Measurements from ENCODE around the gene SMCHD1. TPM values are rescaled to one million over a fixed set of nuclear protein-coding genes. Genes with fewer than 3 reads are reported as not detected.
A peak's percentile ranks its signal among the peaks of the same experiment; 100 is the strongest.
"Not testable (repeated sequence)": the region's sequence is repeated elsewhere in the genome, so short reads cannot be mapped to it uniquely, and the experiment has no call there.

SMCHD1 gene
- total RNA-seq, 1 experiment from 2014 or later, result 89.2 TPM

DNA sequence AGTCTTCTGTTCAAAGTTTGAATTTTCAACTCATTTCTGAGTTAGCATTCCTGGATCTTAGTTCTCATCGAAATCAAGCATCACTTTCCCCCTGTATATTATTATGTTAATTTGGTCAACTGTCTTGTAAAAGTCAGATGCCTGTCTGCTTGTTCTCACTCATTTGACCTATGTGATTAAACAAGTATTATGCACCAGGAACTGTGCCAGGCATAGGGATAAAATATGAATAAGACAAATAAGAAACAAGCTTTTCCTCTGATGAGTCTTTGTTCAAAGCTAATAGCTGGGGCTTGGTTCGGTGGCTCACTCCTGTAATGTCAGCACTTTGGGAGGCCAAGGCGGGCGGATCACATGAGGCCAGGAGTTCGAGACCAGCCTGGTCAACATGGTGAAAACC lies 171.5 kb downstream of the SMCHD1 start:
- DNase-seq, result no peak
- no peak overlapping the region for H3K27ac ChIP-seq
- H3K4me3 ChIP-seq, result no peak overlapping the region
- no peaks in the 10 kb centered on the region for H3K27me3 ChIP-seq
- no peaks in the 10 kb centered on the region for H3K4me1 ChIP-seq
- H3K9me3 ChIP-seq (replicated peaks), result no peaks in the 10 kb centered on the region
- no peaks in the 10 kb centered on the region for H3K36me3 ChIP-seq

DNA sequence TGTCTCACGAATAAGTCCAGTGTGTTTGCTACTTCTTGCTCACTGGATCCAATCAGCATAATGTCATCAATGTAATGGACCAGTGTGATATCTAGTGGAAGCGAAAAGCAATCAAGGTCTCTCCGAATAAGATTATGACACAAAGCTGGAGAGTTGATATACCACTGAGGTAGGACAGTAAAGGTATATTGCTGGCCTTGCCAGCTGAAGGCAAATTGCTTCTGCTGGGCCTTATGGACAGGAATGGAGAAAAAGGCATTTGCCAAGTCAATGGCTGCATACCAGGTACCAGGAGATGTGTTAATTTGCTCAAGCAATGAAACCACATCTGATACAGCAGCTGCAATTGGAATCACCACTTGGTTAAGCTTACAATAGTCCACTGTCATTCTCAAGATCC lies 180.6 kb downstream of the SMCHD1 start:
- H3K27me3 ChIP-seq, DNase-seq, H3K36me3 ChIP-seq: not testable (repeated sequence)

DNA sequence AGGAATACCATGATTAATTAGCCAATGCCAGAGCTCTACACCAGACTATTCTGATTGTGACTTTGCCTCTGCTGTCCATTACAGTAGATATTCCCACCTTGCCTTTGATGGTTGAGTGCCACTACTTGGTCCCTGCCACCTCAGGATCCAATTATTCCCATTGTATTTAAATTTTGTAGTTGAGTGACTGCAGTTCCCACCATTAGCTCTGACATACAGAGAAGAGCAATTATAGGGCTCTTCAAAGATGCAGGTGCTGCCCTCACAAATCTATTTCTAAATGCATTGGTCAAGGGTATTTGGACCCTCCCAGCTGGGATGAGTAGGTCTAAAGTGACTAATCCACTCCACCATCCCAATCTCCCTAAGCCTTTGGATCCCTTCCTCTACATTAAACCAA lies 181.8 kb downstream of the SMCHD1 start:
- H3K4me3 ChIP-seq; H3K27ac ChIP-seq; H3K4me1 ChIP-seq; H3K9me3 ChIP-seq (replicated peaks); H3K36me3 ChIP-seq; H3K27me3 ChIP-seq; DNase-seq: not testable (repeated sequence)

More for the DNA sequence above, 180.6 kb downstream of the SMCHD1 start:
- not testable (repeated sequence) for H3K27ac ChIP-seq; H3K4me1 ChIP-seq; H3K4me3 ChIP-seq; H3K9me3 ChIP-seq (replicated peaks)

DNA sequence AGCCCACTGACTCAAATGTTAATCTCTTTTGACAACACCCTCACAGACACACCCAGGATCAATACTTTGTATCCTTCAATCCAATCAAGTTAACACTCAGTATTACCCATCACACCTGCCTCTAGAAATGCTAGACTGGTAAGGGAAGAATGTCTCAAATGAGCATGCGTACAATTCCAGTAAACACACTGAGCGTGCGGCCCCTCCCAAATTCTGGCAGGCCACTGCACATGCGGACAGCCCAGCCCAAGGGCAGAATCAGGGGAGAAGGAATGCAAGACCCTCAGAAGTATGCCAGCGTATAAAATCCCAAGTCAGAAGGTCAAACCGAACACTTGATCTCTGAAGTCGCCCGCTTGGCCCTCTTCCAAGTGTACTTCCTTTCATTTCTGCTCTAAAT lies 183.7 kb downstream of the SMCHD1 start:
- Histone ChIP-seq H3K36me3 (no peaks in the 10 kb centered on the region), H3K27me3 (no peaks in the 10 kb centered on the region), H3K4me1 (no peaks in the 10 kb centered on the region), H3K4me3 (no peak overlapping the region), H3K27ac (no peak overlapping the region), H3K9me3 (replicated peaks) (0 out of 2 replicates have a peak, but pooled peaks cover 3% of the 10 kb centered on the region)
- no peak for DNase-seq

DNA sequence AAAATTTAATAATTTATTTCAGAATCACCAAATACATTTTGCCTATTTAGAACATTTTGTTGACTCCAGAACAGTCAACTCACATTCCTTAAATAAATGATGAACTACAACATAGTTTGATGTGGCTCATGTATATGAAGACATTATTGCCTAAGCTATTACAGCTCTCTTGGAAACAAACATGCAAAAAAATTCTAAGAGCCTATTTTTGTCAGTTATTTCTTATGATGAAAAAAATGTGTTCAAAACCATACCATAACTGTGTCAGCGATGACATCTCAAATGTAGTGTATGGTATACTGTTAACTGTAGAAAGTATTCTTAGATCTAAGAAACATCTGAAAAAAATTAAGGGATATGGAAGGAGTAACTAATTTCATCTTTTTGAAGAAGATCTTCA lies 185.0 kb downstream of the SMCHD1 start:
- no peak overlapping the region for H3K27ac ChIP-seq
- no peaks in the 10 kb centered on the region for H3K4me1 ChIP-seq
- DNase-seq, result no peak
- H3K4me3 ChIP-seq, result no peak overlapping the region
- H3K27me3 ChIP-seq, result 0 out of 2 replicates have a peak, but pooled peaks cover 3% of the 10 kb centered on the region
- H3K36me3 ChIP-seq, result no peaks in the 10 kb centered on the region
- H3K9me3 ChIP-seq (replicated peaks), result peaks cover 3% of the 10 kb centered on the region; the same call in 1 of the 2 replicates

DNA sequence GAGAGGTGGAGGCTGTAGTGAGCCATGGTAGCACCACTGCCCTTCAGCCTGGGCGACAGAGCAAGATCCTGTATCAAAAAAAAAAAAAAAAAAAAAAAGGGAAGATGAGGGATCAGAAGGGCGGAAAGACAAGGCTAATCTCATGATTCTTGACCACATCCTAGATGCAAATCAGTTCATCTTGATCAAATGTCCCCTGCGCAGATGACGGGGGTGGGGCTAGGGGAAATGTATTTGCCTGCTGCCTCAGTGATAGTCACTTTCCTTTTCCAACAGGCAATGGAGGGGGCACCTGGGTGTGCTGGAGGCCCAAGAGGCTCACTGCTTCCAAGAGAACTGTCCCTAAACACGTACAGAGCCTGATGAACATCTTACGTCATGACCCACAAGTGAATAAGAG lies 187.6 kb downstream of the SMCHD1 start:
- H3K27ac ChIP-seq, result no peak overlapping the region
- H3K36me3 ChIP-seq, result no peaks in the 10 kb centered on the region
- no peak overlapping the region for H3K4me3 ChIP-seq
- no peak for DNase-seq
- no peaks in the 10 kb centered on the region for H3K4me1 ChIP-seq
- H3K27me3 ChIP-seq, result 0 out of 2 replicates have a peak, but pooled peaks cover 3% of the 10 kb centered on the region
- H3K9me3 ChIP-seq (replicated peaks), result peaks cover 3% of the 10 kb centered on the region; the same call in 1 of the 2 replicates

DNA sequence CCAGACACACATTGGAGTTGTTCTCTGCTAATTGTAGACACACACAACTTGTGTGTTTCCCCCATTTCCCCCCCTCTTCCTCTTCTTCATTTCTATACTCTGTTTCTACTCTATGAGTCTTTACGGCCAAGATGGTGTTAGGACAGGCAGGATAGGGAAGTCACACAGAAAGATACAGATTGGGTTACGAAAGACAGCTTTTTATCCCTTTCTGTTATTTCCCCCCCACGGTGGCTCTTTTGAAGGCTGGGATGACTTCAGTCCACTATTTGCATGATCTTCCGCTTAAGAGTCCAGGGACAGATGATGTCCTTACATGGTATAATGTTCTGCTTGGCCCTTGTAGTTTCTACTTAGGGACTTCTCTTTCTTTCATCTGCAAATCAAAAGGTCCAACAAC lies 189.6 kb downstream of the SMCHD1 start:
- Histone ChIP-seq H3K4me3 (no peak overlapping the region), H3K27me3 (0 out of 2 replicates have a peak, but pooled peaks cover 3% of the 10 kb centered on the region), H3K4me1 (0 out of 2 replicates have a peak, but pooled peaks cover 5% of the 10 kb centered on the region), H3K9me3 (replicated peaks) (peaks cover 3% of the 10 kb centered on the region; the same call in 1 of the 2 replicates), H3K36me3 (no peaks in the 10 kb centered on the region), H3K27ac (no peak overlapping the region)
- DNase-seq, result no peak

DNA sequence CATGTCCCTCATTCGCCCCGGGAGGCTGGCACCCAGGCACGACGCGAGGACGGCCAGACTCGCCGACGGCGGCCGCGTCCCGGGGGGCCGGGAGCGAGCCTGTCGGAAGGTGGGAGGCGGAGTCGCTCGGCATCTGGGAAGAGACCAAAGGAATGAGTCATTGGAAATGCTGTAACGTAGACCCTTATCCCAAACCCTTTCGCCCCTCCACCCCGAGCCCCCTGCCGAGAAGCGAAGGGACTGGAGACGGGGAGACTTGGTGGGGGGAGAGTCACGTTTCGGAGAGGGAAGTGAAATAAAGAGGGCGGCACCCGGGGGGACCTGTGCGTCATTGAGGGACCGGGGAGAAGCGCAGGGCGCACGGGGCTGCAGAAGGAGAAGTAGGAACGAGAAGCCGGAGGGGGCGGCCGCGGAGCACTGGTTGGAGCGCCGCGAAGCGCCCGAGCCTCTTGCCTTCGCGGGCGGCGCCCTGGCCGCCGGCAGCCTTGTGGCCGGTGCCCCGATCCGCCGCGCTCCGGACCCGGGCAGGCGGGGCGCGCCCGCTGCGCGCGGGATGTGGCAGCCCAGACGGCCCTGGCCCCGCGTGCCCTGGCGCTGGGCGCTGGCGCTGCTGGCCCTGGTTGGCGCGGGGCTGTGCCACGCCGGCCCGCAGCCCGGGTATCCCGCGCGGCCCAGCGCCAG lies 191.2 kb downstream of the SMCHD1 start, which contains the start of gene EMILIN2:
EMILIN2 (plus strand) TSS at position 371 of the 681 bp plus-strand sequence; CDS start at position 554, 183 bp downstream.
- H3K4me1 ChIP-seq, result peaks cover 10% of the 10 kb centered on the region
- peak in 1 of 2 experiments; percentile 44 for DNase-seq
- peak within 1 kb of the TSS; percentile 54 for H3K4me3 ChIP-seq
- H3K27me3 ChIP-seq, result 0 out of 2 replicates have a peak, but pooled peaks cover 3% of the 10 kb centered on the region
- no peak within 1 kb of the TSS for H3K27ac ChIP-seq
- H3K9me3 ChIP-seq (replicated peaks), result peaks cover under 1% of the 10 kb centered on the region; the same call in 1 of the 2 replicates
- no peaks in the 10 kb centered on the region for H3K36me3 ChIP-seq

DNA sequence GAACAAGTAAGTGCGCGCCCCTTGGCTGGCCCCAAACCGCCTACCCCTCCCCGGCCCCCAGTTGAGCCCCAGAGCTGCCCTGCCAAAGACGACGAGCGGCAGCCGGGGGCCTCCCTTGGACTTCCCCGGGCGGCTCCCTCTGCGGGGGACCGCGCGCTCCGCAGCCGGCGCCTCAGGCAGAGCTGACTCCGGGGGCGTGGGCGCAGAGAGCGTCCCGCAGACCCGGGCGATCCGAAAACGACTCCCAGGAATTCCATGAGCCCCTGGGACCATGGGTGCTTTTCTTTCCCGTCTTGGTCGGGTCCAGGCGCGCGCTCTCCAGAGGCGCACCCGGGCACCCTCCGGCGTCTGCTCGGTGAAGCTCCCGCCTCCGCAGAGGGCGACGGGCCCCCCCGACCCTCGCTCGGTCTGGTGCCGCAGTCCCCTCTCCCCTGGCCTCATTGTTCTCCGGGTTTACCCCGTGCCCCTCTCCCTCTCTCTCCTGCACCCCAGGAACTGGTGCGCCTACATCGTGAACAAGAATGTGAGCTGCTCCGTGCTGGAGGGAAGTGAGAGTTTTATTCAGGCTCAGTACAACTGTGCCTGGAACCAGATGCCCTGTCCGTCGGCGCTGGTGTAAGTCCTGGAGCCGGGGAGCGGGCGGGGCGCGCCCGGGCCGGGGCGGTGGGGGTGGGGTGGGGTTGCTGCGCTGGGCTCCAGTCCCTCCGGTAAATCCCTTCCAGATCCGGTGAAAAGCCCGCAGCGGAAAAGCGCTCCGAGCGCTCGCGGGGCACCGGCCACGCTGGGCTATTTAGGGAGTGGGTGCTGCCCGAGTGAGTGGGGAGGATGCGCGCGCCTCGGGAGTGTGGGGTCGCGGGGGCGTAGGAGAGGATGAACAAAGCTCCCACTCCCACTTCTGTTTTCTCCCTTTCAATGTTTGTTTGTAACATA lies 192.1 kb downstream of the SMCHD1 start:
- peaks cover 15% of the 10 kb centered on the region for H3K4me1 ChIP-seq
- no peaks in the 10 kb centered on the region for H3K36me3 ChIP-seq
- no peak overlapping the region for H3K27ac ChIP-seq
- peak overlapping the region; percentile 54 for H3K4me3 ChIP-seq
- 0 out of 2 replicates have a peak, but pooled peaks cover 3% of the 10 kb centered on the region for H3K27me3 ChIP-seq
- H3K9me3 ChIP-seq (replicated peaks), result no peaks in the 10 kb centered on the region; the same call in 1 of the 2 replicates
- peak in 1 of 2 experiments; percentile 13 for DNase-seq

DNA sequence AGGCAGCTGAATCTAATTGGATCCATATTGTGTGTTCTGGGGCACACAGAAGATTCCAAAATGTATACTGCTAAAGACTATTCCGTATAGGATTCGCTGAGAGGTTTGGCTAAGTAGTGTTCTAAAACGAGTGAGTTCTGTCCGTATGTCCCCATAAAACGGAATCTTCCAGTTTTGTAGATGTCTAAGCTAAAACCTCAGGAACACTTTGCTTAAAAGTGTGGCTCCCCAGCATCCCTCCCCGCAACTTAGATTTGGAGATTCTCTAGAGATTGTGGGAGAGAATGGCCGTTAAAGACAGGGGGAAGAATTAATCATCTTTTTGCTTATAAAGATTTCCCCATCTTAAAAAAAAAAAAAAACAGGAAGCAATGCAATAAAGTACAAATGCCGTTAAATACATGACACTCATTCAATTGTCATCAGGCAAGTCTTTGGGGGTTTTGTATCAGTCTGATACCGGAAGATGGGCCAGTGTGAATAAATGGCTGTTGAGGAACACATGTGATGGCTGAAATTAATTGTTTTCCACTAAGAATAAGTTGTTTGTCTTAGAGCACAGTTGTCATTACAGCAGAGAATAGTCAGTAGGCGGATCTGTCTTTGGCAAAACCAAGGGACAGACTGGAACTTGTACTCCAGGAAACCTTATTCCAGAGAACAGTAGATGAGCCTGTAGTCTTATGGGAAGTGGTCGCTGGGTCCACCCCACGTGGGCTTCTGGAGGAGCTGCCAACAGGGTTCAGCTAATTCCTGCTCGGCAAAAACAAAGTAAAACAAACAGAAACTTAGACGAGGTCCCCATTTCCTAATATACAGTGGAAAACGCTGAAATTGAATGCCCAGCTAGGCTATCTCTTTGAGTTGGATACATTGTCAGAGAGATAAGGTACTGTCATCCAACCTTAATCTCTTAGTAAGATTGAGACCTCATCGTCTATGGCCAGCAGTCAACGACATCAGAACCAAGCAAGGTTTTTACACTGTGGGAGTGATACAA lies 193.0 kb downstream of the SMCHD1 start:
- H3K36me3 ChIP-seq, result no peaks in the 10 kb centered on the region
- 0 out of 2 replicates have a peak, but pooled peaks cover 3% of the 10 kb centered on the region for H3K27me3 ChIP-seq
- DNase-seq, result no peak
- peaks cover 15% of the 10 kb centered on the region for H3K4me1 ChIP-seq
- H3K9me3 ChIP-seq (replicated peaks), result no peaks in the 10 kb centered on the region; the same call in 1 of the 2 replicates
- peak overlapping the region; percentile 54 for H3K4me3 ChIP-seq
- H3K27ac ChIP-seq, result no peak overlapping the region

DNA sequence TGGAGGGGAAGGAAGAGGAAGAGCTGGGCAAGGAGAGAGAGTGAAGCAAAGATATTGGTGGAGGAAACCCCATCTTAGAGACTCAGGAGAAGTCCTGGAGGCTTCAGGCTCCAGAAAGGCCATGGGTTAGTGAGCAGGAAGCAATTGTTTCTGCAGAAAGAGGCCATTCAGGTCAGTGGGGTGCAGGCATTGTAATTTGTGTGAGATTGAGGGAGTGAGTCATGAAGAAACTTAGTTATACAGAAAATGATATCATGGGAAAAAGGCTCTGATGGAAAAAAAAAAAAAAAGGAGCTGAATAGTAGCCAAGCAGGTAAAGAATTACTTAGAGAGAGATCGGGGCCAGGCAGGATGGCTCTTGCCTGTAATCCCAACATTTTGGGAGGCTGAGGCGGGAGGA lies 195.3 kb downstream of the SMCHD1 start:
- no peak overlapping the region for H3K4me3 ChIP-seq
- no peaks in the 10 kb centered on the region for H3K9me3 ChIP-seq (replicated peaks)
- H3K27ac ChIP-seq, result no peak overlapping the region
- peaks cover 29% of the 10 kb centered on the region for H3K4me1 ChIP-seq
- no peaks in the 10 kb centered on the region for H3K36me3 ChIP-seq
- no peaks in the 10 kb centered on the region for H3K27me3 ChIP-seq
- DNase-seq, result no peak

DNA sequence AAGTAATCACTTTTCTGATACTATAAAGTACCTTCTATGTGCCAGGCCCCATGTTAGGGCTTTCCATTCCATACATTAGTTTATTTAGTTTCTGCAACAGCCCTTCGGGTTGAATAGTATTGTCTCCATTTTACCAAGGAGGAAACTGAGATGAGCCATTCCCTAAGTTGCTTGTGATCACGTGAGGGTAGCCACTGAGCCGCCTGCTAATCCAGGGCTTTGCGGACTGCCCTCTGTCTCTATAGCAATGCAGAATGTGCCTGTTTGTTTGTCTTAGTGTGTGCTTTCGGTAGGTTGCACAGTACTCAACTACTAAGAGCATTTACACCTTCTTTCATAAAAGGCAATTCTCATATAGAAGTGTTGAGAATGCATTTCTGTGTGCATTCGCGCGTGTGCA lies 196.2 kb downstream of the SMCHD1 start:
- H3K36me3 ChIP-seq, result no peaks in the 10 kb centered on the region
- H3K4me1 ChIP-seq, result peaks cover 29% of the 10 kb centered on the region
- H3K9me3 ChIP-seq (replicated peaks), result no peaks in the 10 kb centered on the region
- no peaks in the 10 kb centered on the region for H3K27me3 ChIP-seq
- 0 out of 2 replicates have a peak overlapping the region, but pooled peaks have one; percentile 19 for H3K4me3 ChIP-seq
- no peak overlapping the region for H3K27ac ChIP-seq
- DNase-seq, result peak; percentile 38 to 54

DNA sequence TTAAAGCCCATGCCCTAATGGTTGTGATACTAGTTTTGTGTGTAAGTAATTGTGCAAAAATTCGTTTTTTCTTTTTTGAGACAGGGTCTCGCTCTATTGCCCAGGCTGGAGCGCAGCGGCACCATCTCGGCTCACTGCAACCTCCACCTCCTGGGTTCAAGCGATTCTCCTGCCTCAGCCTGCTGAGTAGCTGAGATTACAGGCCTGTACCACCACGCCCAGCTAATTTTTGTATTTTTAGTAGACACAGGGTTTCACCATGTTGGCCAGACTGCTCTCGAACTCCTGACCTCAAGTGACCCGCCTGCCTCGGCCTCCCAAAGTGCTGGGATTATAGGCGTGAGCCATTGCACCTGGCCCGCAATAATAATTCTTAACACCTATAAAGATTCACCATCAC lies 196.9 kb downstream of the SMCHD1 start:
- not testable (repeated sequence) for H3K27ac ChIP-seq; DNase-seq; H3K27me3 ChIP-seq; H3K9me3 ChIP-seq (replicated peaks); H3K36me3 ChIP-seq; H3K4me3 ChIP-seq
- H3K4me1 ChIP-seq, result peaks cover 29% of the 10 kb centered on the region

Measured in SJCRH30 (cell line).